MCF 10A (cell line): ENCODE results near the gene EPN2. TPM values are rescaled to one million over a fixed set of nuclear protein-coding genes. Genes with fewer than 3 reads are reported as not detected.
A peak's percentile ranks its signal among the peaks of the same experiment; 100 is the strongest.

Experiments used
- BruUV-seq: library from RNA; stranded (reverse); fragments of 400-500 nt; replicated peaks from 2 replicates; lab custom pipeline; 2021; lab: Mats Ljungman, UMichigan
- CTCF ChIA-PET: fragments of 300-600 bp; sonication (Branson Sonifier 250); formaldehyde crosslinking; extraction: SDS; loops from one replicate; lab custom pipeline; 2021; ENCODE audit warnings: antibody characterized with exemption, inconsistent platforms; lab: Yijun Ruan, JAX
- POLR2A ChIA-PET: fragments of 300-600, 350-650 bp; sonication (Branson Sonifier 250); formaldehyde crosslinking; extraction: SDS; loops from one replicate; lab custom pipeline; 2020; ENCODE audit warnings: antibody characterized with exemption, inconsistent platforms; lab: Yijun Ruan, JAX
- DNase-seq: peaks from one replicate; pipeline ENCODE4 v3.0.0-alpha.2; 2018; ENCODE audit not compliant: unreplicated experiment
- H3K27ac Mint-ChIP-seq: one replicate; pipeline ENCODE4 v1.8.0; 2022; ENCODE audit warnings: mild to moderate bottlenecking, low read depth, mixed read lengths; ENCODE audit not compliant: unreplicated experiment
- H3K27me3 Mint-ChIP-seq: one replicate; pipeline ENCODE4 v1.8.0; 2022; ENCODE audit warnings: mixed read lengths; ENCODE audit not compliant: insufficient read depth, unreplicated experiment
- H3K36me3 Mint-ChIP-seq: one replicate; pipeline ENCODE4 v1.8.0; 2022; ENCODE audit warnings: mild to moderate bottlenecking, moderate library complexity, mixed read lengths; ENCODE audit not compliant: insufficient read depth, unreplicated experiment
- H3K4me1 Mint-ChIP-seq: one replicate; pipeline ENCODE4 v1.8.0; 2022; ENCODE audit warnings: mixed read lengths; ENCODE audit not compliant: insufficient read depth, unreplicated experiment
- H3K4me3 Mint-ChIP-seq: one replicate; pipeline ENCODE4 v1.8.0; 2022; ENCODE audit warnings: mild to moderate bottlenecking, moderate library complexity, mixed read lengths; ENCODE audit not compliant: unreplicated experiment
- H3K9me3 Mint-ChIP-seq: one replicate; pipeline ENCODE4 v1.8.0; 2022; ENCODE audit warnings: mixed read lengths; ENCODE audit not compliant: unreplicated experiment
- CTCF ChIP-seq: fragments of 200-600 bp; IDR thresholded peaks from one replicate; pipeline ENCODE4 v1.8.0; 2022; ENCODE audit warnings: antibody characterized with exemption, mild to moderate bottlenecking; ENCODE audit not compliant: unreplicated experiment
- intact Hi-C: fragments of 100-400 bp; cut with micrococcal nuclease; formaldehyde crosslinking; loops from 2 replicates; pipeline ENCODE4 v1.14.1; 2022
- total RNA-seq: library from RNA; stranded (reverse); gene quantifications from 2 replicates; pipeline ENCODE4 v1.2.3, GENCODE V29; 2022

Gene EPN2
- total RNA-seq, 1 experiment from 2014 or later, result 35.1 TPM

DNA sequence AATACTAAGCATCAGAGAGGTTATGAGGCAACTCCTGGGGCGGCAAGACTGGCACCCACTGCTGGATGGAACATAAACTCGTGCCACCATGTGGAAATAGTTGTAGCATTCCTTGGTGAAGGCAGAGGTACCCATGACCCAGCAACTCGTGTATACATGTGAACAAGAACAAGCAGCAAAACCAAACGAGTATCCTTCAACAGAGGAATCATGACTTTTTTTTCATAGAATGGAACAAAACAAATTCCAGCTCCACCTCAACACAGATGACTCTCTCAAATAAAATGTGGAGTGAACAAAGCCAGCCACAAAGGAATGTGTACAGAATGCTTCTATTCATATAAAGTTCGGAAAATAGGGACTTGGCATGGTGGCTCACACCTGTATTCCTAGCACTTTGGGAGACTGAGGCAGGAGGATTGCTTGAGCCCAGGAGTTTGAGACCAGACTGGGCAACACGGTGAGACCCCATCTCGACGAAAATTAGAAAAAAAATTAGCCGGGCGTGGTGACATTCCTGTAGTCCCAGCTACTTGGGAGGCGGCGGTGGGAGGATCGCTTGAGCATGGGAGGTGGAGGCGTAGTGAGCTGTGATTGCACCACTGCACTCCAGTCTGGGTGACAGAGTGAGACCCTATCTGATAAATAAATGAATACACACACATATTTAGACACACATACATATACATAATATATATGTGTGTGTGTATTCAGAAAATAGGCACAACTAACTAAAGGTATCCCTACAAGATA is 90.0 kb downstream of the EPN2 start:
- H3K27me3 Mint-ChIP-seq, result no peaks in the 10 kb centered on the region
- H3K9me3 Mint-ChIP-seq, result peaks cover 8% of the 10 kb centered on the region
- peaks cover 19% of the 10 kb centered on the region for H3K4me1 Mint-ChIP-seq
- TF ChIP-seq CTCF, result no peak
- intact Hi-C loops, result no loop called here
- H3K27ac Mint-ChIP-seq, result peak overlapping the region; percentile 97
- BruUV-seq, result no TSS peak
- POLR2A ChIA-PET, result interaction anchor here (0.7 to 1.3 kb wide), 8 partner anchors 14 to 176 kb away, joined by 3 to 4 read pairs (median 3); partner anchors contain the start of gene MAPK7
- DNase-seq, result peak; percentile 77
- CTCF ChIA-PET, result interaction anchor here (1.3 kb wide), 1 partner anchor 25 kb away, joined by 5 read pairs; no protein-coding TSS in a partner anchor
- peaks cover 7% of the 10 kb centered on the region for H3K36me3 Mint-ChIP-seq
- peak overlapping the region; percentile 70 for H3K4me3 Mint-ChIP-seq

DNA sequence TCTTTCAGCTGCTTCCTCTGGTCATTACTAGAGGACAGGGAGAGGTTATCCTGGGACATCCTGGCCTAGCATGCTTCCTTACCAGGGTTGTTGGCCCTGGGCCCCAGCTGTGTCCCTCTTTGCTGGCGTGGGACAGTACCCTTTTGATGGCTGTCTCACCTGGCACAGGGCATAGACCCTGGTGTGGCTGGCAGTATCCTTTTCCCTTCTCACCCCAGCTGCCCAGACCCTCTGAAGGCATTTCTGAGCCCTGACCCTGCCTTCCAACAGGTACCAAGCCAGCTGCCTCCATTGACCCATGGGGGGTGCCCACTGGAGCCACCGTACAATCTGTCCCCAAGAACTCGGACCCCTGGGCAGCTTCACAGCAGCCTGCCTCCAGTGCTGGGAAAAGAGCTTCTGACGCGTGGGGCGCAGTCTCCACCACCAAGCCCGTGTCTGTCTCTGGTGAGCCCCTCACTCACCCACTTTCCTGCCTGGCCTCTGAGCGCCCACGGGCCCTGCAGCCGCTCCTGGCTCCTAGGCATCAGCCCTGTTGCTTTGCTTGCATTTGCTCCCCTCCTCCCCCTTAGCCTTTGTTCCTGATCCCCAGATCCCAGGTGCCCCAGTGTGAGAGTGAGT is 91.4 kb downstream of the EPN2 start:
- intact Hi-C loops, result no loop called here
- Mint-ChIP-seq H3K4me3 (no peak overlapping the region), H3K4me1 (peaks cover 25% of the 10 kb centered on the region), H3K27ac (peak overlapping the region; percentile 16), H3K9me3 (peaks cover 4% of the 10 kb centered on the region), H3K27me3 (no peaks in the 10 kb centered on the region), H3K36me3 (peaks cover 6% of the 10 kb centered on the region)
- no peak for TF ChIP-seq CTCF
- no peak for DNase-seq
- BruUV-seq, result no TSS peak
- ChIA-PET CTCF (interaction anchor here (0.6 to 1.4 kb wide), 3 partner anchors 16 to 647 kb away, joined by 3 to 4 read pairs (median 3); partner anchors contain the start of gene B9D1), POLR2A (interaction anchor here (1.3 kb wide), 1 partner anchor 13 kb away, joined by 3 read pairs; no protein-coding TSS in a partner anchor)

GRCh38 chr17:19329136-19329535 is 92.0 kb downstream of the EPN2 start:
- Mint-ChIP-seq H3K36me3 (peaks cover 6% of the 10 kb centered on the region), H3K4me1 (peaks cover 25% of the 10 kb centered on the region), H3K4me3 (no peak overlapping the region), H3K9me3 (no peaks in the 10 kb centered on the region), H3K27me3 (no peaks in the 10 kb centered on the region), H3K27ac (no peak overlapping the region)
- BruUV-seq, result no TSS peak
- DNase-seq, result no peak
- POLR2A ChIA-PET, result no interaction called here
- no peak for TF ChIP-seq CTCF
- intact Hi-C loops, result no loop called here
- CTCF ChIA-PET, result interaction anchor here (1.4 kb wide), 1 partner anchor 33 kb away, joined by 4 read pairs; the partner anchor contains the start of gene B9D1

DNA sequence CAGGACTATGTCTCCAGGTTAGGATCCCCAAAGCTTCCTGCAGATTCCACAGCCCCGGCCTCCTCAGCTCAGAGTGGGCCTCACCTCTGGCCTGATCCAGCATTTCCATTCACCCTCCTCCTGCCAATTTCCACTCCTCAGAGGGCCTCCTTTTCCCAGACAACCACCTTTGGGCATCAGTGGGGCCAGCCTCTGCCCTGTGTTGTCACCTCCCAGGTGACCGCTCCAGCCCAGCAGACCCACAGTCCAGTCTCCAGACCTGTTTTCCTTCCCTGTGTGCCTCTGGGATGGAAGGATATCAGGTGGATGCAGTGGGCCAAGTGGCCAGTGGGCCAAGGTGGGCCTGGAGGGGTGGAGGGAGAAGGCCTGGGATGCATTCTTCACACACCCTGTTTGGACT is 92.7 kb downstream of the EPN2 start:
- Mint-ChIP-seq H3K36me3 (peaks cover 6% of the 10 kb centered on the region), H3K9me3 (no peaks in the 10 kb centered on the region), H3K27me3 (no peaks in the 10 kb centered on the region), H3K27ac (peak overlapping the region; percentile 16), H3K4me1 (peaks cover 25% of the 10 kb centered on the region), H3K4me3 (no peak overlapping the region)
- ChIA-PET POLR2A (interaction anchor here (0.7 to 1.2 kb wide), 2 partner anchors 63 to 567 kb away, joined by 3 read pairs; no protein-coding TSS in a partner anchor), CTCF (no interaction called here)
- no TSS peak for BruUV-seq
- DNase-seq, result no peak
- TF ChIP-seq CTCF, result no peak
- intact Hi-C loops, result no loop called here
